Stimulated activated CD4-positive, alpha-beta T cell treated with anti-CD3 and anti-CD28 coated beads, TNF-alpha, amount 100 ng/mL, for 4 hours (primary cell): ENCODE results near the gene ACOX1.

Experiments
- DNase-seq, 3 experiments: peaks; one replicate each; pipeline ENCODE4 v3.0.0-alpha.2; 2020; ENCODE audit warnings: low read depth in 3 of 3

Gene ACOX1

DNA sequence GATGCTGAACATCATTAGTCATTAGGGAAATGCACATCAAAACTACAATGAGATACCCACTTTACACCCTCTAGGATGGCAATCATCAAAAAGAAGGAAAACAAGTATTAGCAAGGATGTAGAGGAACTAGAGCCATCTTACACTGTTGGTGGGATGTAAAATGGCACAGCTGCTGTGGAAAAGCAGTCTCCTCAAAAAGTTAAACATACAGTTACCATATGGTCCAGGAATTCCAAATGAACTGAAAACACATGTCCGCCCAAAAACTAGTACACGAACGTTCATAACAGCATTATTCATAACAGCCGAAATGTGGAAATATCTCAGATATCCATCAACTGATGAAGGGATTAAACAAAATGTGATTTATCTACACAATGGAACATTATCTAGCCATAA lies 45.2 kb downstream of the ACOX1 start:
- DNase-seq = no peak

DNA sequence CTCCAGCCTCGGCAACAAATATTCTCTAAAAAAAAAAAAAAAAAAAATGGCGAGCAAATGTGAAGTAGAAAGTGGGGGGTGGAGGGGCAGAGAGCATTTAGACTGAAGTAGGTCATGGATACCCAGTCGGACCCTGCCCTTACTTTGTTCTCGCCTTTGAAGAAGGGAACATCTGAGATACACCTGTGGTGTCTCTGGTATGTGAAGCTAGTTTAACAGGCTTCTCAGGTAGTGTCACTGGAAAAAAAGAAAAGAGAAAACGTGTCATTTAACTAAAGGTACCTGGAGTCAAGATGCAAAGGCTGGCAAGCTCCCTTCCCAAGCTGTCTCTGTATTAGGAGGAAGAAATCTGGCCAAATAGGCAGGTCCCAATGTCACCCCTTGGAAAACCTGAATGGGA lies 46.1 kb downstream of the ACOX1 start:
- DNase-seq = no peak

DNA sequence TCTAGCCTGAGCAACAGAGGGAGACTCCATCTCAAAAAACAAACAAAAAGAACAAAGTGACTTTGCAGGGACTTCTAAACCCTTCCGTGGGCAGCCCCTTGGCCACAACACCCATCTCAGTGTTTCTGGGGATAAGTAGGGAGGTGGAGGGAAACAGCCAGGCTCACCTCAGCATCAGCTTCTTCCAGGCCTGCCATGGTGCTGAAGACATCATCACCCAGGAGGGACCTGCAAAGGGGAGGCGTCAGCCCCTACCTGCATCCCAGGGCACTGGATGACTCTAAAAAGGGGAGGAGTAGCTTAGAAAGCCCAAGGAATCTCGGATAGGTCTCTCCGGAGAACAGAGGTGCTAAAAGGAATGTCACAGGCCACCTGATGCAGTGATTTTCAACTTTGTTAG lies 47.9 kb downstream of the ACOX1 start:
- no peak for DNase-seq

DNA sequence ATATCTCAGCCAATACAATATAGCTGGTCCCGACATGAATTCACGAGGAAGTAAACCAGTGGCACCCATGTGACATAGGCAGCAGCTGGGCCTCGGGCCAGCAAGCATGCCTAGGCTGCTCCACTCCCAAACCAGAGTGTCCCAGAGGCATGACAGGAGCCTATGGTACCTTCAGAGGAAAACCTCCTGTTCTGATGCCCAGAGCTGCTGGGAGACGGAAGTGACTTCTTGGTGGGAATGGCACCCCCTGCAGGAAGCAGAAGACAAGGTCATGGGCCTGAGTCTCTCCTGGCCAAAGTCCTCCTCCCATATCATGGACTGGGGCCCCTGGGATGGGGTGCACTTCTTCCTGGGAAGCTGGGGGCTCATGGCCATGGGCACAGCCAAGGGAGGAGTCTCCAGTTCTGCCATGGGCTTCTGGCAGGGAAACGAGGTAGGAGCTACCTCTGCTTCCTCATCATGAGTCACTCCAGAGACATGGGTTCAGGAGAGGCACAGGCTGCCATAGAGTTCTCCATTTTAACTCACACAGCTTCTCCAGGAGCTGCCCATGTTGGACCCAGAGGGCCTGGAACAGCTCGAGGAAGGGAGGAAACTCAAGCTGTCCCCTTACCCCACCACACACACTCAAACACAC lies 51.6 kb downstream of the ACOX1 start:
- DNase-seq = no peak

DNA sequence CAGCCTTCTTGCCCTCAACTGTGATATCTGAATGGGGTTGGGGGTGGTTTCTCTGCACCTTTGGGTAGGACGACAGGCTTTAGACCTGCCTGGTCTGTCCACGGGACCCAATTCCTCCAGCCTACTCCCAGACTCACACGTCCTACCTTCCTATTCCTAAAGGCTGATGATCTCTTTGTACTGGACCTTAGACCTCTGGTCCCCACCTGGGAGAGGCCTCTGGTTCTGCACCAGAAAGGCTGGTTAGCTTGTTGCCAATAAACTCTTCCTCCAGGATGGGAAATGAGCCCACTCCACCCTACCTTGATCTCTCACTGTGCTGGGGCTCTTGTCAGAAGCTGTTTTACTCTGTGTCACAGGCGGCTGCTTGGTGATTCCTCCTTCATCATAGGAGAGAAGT lies 52.5 kb downstream of the ACOX1 start:
- DNase-seq = no peak

DNA sequence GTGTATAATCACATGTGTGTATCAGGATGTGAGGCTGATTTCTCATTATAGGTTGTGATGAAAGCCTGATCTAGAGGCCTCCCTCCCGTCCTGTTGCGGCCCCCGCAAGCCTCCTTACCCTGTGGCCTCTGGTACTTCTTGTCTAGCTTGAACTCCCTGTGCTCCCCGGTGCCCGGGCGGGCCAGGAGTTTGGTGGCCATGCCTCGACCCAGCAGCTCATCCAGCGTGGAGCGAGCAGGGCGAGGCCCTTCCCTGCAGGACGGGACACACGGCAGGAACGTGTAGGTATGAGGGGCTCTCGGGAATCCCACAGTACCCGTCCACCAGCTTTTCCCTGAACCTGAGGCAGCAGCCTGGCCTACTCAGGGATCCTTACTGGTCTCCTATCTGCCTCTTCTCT lies 53.1 kb downstream of the ACOX1 start:
- no peak for DNase-seq

DNA sequence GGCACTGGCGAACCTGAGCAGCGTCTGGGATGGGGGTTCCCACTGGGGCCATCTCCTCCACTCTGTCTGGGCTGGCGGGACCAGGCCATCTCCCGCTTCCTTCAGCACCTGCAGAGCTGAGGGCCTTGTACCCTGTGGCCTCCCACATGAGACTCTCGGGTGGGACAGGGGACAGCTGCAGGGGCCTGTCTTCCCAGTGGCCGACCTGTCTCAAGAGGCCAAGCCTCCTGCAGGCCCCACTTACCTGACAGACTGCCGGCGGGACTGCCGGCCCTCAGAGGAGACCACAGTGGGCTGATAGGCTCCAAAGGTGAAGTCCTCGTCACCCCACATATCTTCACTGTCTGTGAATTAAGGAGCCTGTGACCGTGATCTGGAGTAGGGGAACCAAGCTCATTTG lies 53.9 kb downstream of the ACOX1 start:
- DNase-seq = no peak

DNA sequence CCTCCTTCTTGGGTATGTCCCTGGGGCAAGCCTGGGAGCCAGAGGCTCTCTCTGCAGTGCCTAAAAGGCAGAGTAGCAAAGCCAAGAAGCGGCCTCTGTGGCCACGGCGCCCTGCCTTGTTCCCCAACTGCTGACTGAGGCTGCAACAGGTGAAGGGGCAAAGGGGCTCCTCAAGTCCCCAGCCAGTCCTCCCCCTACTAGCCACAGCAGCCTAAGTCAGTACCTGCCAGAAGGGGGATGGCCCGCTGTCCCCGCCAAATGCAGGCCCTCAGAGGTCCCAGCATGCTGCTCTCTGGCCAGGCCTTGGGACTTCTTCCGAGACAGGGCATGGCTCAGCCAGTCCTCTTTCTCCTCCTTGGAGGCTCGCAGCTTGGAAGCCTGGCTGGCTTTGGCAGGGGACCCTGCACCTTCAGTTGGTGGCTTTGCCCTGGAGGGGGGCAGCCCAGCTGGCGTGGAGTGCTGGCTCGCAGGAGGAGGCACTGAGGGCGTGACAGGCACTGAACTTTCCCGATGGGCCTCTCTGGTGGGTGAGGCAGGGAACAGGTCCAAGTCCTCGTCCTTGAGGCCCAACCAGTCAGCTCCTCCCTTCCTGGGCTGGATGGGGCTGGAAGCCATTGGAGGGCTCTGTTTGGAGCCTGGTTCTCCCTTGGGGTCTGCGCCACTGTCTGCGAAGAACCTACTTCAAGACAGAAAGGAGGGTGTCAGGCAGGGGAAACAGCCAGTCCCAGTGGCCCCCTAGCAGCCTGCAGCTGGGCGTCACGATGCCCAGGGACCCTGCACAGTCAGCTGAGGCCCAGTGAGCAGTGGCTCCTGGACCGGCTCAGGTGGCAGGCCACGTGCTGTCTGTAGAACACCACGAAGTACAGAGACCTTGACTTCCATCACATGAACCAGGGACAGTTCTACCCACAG lies 55.7 kb downstream of the ACOX1 start:
- DNase-seq = no peak

DNA sequence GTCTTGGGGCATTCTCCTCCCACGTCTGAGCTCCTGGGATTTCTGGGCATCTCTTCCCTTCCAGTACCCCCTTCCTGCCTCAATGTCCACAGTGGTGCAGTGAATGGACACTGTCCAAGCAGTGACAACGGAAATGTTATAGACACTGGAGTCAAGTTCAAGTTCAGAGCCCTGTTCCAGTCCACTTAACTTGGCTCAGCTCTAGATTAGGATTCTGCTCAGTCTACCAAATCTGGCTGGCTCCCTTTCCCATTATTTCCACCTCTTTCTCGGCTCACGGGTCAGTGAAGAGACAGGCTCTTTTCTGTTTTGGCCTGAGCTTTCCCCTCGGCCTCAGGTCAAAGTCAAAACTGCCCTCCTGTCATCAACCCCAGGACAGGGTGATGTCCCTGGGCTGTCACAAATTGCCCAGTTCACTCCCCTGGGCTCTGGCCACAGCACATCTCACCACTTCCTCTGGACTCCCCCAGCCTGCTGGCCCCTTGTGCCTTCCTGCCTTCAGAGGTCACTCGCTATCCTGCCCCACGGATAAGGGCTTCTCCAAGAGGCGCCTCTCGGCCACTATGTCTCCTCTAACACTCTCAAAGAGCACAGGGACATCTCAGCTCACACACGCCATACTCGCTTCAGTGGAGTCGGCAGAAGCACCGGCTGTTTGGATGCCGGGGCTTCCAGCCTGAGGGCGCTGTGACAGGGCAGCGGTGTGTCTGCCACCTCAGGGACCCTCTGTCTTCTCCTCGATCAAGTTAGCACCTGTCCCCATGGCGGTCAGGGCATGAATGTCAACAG lies 56.6 kb downstream of the ACOX1 start:
- no peak for DNase-seq

DNA sequence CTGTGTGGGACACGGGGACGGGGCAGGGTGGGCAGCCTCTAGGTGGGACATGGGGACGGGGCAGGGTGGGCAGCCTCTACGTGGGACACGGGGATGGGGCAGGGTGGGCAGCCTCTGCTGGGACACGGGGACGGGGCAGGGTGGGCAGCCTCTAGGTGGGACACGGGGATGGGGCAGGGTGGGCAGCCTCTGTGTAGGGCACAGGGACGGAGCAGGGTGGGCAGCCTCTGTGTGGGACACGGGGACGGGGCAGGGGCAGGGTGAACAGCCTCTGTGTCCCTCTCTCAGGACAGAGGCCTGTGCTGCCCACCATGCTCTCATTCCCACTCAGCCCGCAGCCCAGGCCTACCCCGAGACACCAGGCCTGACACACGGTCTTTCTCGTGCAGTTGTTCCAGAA lies 57.4 kb downstream of the ACOX1 start:
- no peak for DNase-seq

DNA sequence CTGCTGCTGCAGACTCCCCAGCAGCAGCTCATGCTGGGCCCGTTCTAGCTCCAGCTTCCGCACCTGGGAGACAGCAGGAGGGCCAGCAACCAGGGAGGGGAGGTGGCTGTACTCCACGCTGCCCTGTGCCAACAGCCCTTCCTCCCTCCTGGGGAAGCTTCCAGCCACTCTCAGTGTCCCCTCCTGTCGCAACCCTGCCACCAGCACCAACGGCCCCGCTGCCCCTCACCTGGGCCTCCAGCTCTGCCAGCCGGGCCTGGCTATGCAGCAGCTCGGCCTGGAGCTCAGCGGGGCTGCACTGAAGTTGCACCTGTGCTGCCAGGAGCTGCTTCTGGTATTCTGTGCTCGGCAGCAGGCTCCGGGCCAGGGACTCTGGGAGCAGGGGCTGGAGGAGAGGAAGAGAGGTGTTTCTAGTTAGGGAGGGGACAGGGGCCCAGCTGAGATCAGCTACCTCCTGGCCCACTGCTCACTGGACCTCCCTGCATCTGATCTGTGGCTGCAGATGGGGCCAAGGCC lies 58.9 kb downstream of the ACOX1 start:
- no peak for DNase-seq

DNA sequence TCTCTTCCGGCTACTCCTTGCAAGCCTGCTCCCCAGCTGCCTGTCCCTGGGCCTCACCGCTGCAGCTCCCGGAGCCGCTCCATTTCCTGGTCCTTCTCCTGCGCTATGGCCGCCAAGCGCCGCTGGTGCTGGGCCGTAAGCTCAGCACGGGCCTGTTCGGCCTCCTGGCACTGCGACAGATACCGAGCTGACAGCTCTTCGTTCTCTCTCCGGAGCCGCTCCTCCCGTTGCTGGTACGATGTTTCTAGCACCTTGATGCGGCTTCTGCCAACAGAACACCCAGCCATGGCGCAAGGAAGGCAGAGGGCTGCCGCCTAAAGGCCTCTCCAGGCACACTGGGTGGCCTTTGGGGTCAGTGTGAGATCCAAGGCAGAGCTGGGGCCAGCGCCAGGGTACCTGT lies 59.4 kb downstream of the ACOX1 start:
- no peak for DNase-seq

DNA sequence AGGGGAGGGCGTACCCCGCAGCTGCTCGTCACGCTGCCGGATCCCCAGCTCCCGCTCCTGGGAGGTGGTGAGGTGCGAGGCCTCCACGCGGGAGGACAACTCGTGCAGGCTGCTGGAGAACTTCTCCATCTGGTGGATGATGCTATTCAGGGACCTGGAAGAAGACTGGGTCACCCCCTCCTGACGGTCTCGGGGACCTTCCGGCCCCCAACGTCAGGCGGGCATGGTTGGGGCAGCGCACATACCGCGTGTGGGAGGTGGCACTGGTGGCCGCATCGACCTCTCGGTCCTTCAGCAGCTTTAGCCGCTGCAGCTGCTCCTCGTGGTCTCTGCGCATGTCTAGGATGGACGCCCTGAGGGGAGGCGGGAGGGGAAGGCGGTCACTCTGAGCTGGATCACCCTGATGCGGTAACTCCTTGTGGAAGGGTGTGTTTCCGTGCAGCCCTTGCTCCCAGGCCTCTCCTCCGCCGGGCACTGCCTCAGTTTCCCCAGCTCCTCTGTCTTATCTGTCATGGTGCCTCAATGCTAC lies 61.0 kb downstream of the ACOX1 start:
- no peak for DNase-seq

DNA sequence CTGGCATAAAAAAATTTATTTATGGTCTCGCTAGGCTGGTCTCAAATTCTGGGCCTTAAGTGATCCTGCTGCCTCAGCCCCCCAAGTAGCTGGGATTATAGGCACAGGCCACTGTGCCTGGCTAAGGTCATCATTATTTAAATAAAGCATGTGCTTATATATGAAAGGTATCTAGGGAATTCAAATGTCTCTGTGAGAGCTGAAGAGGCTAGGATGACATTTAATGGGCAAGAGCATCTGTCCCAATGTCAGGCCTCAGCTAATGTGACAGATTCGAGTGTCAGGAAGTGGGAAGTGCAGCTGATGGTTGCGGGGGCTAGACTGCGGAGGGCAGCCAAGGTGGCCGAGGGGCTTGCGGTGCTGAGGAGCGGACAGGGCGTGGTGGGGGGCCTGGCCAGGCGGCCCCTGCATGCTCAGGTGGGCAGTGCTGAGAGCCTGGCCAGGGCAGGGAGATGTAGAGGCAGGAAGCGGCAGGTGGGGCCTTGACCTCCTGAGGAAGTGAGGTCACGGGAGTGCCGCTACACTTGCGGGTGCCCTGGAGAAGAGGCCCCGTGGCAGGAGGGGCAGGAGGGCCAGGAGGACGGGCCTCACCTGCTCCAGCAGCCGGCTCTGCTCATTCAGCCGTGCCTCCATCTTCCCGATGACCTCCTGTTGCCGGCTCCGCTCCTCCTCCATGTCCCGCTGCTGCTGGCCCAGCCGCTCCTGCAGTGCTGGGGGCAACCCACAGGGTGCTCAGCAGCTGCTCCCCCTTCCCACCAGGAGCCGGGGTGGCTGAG lies 61.6 kb downstream of the ACOX1 start:
- DNase-seq = no peak

DNA sequence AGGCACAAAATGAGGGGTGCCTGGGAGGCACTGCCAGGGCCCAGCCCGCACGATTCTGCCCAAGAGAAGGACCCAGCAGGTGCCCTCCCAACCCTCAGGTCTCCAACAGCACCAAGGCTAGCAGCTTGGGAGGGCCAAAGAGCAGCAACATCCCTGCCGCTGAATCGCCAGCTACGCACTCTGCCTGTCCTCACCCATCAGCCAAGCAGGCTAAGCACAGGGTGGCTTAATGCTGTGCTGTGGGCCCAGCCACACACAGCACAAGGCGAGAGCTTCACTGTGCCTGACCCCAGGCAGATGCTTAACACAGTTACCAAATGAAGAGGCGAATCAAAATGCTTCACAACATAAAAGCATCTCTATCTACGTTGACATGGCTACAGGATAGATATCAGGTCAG lies 63.7 kb downstream of the ACOX1 start:
- DNase-seq = no peak

DNA sequence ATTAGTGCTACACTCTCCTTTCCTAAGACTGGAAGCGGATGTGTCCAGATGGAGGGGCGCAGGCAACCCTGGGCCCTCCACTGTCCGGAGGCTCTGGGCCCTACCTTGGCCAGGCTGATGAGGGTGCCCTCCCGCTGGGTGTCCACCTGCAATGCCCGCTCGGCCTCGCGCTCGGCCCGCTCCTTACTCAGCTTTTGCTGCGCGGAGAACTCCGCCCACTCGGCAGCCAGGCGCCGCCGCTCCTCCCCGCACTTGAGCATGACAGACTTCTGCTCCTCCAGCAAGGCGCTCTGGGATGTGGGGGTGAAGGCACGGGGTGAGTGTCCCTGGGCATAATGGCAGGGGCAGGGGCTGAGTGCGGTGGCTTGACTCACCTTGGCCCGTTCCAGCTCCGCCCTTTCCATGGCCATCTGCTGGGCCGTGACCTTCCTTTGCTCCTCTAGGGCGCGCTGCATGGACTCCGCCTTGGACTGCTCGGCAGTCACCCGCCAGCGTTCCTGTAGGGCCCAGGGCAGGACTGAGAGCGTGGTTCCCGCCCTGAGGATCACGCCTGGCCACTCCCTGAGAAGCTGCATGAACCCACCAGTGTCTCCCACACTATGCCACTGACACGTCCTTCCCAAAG lies 64.2 kb downstream of the ACOX1 start:
- no peak for DNase-seq

DNA sequence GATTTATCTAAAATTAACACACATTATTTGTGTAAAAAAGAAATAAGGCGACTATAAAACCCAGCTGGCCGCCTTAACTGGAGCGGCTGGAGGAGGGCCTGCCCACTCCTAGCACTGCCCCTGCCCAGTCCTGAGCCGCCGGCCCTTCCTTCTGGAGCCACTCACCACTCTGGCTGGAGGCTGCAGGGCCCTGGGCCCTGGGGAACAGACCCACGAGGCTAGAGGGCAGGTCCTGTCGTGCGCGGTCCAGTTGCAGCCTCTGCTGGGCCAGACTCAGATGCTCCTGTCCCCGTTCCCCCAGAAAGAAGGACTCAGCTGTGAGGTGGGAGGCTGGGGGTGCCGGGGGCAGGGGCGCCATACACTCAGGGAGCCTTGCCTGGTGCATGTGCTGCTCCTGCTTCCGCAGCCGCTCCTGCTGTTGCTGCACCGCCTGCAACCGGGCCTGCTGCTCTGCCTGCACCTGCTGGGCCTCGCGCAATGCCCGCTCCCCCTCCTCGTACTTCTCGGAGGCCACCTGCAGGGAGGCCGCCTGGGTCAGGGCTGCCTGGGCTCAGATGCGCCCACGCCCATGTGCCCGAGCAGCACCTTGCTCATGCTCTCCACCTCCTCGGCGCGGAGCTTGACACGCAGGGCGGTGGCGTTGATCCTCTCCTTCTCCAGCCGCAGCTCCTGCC lies 65.3 kb downstream of the ACOX1 start:
- DNase-seq = no peak

DNA sequence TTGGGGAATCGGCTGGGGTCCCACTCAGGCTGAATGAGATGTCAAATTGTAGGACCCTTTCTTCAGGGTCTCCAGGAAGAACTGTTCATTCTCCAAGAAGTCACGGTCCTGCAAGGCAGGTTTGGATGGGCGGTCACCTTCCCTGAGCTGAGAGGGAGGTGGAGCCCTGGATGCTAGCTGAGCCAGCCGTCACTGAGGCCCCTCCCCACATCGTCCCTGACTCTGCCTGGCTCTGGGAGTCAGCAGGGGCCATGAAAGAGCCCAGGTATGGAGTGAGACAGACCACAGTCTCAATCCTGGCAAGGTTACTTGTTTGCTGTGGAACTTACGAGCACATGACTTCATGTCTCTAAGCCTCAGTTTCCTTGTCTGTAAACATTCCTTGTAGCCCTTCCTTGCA lies 68.3 kb downstream of the ACOX1 start:
- DNase-seq = no peak

DNA sequence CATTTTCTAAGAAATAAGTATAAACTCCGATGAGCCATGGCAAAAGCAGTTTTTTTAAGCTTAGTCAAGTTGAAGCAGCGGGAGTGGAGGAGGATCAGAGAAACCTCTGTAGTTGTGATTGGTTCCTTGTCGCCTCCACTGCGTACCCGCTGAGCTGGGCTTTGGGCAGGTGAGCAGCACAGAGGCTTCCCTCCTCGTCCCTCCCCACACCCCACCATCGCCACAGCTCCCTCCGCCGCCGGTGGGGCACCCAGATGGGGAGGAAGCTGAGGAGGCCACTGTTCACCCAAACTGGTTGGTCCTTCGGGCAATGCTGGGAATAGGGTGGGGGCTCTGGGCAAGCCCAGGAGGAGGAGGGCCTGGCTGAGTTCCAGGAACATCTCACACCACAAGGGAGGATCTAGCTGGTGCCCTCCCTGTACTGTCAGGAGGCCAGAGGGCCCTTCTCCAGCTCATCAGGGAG lies 69.1 kb downstream of the ACOX1 start:
- no peak for DNase-seq
